IPS-20b (cell line): ENCODE measurements around the gene RFLNA.

Experiments
- H3K27ac ChIP-seq: one replicate; pipeline ENCODE4 v1.5.1; 2013; ENCODE audit warnings: low read length
- H3K27me3 ChIP-seq: 2 replicates; pipeline ENCODE4 v1.6.1; 2013; ENCODE audit warnings: mild to moderate bottlenecking, low read length, inconsistent platforms; ENCODE audit not compliant: insufficient read depth
- H3K36me3 ChIP-seq: 2 replicates; pipeline ENCODE4 v1.6.1; 2013; ENCODE audit warnings: low read depth, mild to moderate bottlenecking, inconsistent platforms, low read length, moderate library complexity; ENCODE audit not compliant: insufficient read depth
- H3K4me1 ChIP-seq: 2 replicates; pipeline ENCODE4 v1.6.1; 2013; ENCODE audit warnings: mild to moderate bottlenecking, control low read depth, inconsistent platforms, low read length, moderate library complexity; ENCODE audit not compliant: insufficient read depth
- H3K4me3 ChIP-seq: 2 replicates; pipeline ENCODE4 v1.5.1; 2013; ENCODE audit warnings: mild to moderate bottlenecking, low read length, inconsistent platforms
- H3K9ac ChIP-seq: 2 replicates; pipeline ENCODE4 v1.6.1; 2013; ENCODE audit warnings: low read depth, mild to moderate bottlenecking, inconsistent platforms, low read length, moderate library complexity
- H3K9me3 ChIP-seq: 2 replicates; pipeline ENCODE4 v1.6.1; 2013; ENCODE audit warnings: mild to moderate bottlenecking, low read depth, low read length, inconsistent platforms; ENCODE audit not compliant: insufficient read depth

The RFLNA gene

GRCh38 chr12:124346425-124347168 lies 51.7 kb downstream of the RFLNA start:
- Histone ChIP-seq H3K4me1 (no peaks in the 10 kb centered on the region), H3K27me3 (no peaks in the 10 kb centered on the region), H3K9me3 (no peaks in the 10 kb centered on the region), H3K27ac (no peak overlapping the region), H3K9ac (no peak overlapping the region), H3K4me3 (no peak overlapping the region), H3K36me3 (peaks cover 81% of the 10 kb centered on the region)

- H3K9me3 ChIP-seq: no peaks in the 10 kb centered on the region
- no peak overlapping the region for H3K4me3 ChIP-seq
- no peaks in the 10 kb centered on the region for H3K4me1 ChIP-seq
- peaks cover 86% of the 10 kb centered on the region for H3K36me3 ChIP-seq
- no peak overlapping the region for H3K27ac ChIP-seq
- H3K27me3 ChIP-seq: no peaks in the 10 kb centered on the region
- no peak overlapping the region for H3K9ac ChIP-seq
Measured at GRCh38 chr12:124347335-124347734, 52.4 kb downstream of the RFLNA start.

- H3K36me3 ChIP-seq: peaks cover 87% of the 10 kb centered on the region
- H3K9me3 ChIP-seq: no peaks in the 10 kb centered on the region
- no peak overlapping the region for H3K4me3 ChIP-seq
- no peaks in the 10 kb centered on the region for H3K4me1 ChIP-seq
- no peak overlapping the region for H3K27ac ChIP-seq
- no peak overlapping the region for H3K9ac ChIP-seq
- H3K27me3 ChIP-seq: no peaks in the 10 kb centered on the region
Measured at GRCh38 chr12:124347805-124348658, 53.1 kb downstream of the RFLNA start.

GRCh38 chr12:124348659-124349380 lies 53.9 kb downstream of the RFLNA start:
- H3K36me3 ChIP-seq: peaks cover 87% of the 10 kb centered on the region
- H3K9ac ChIP-seq: no peak overlapping the region
- no peak overlapping the region for H3K4me3 ChIP-seq
- no peak overlapping the region for H3K27ac ChIP-seq
- no peaks in the 10 kb centered on the region for H3K4me1 ChIP-seq
- no peaks in the 10 kb centered on the region for H3K9me3 ChIP-seq
- H3K27me3 ChIP-seq: no peaks in the 10 kb centered on the region

GRCh38 chr12:124350491-124350890 lies 55.6 kb downstream of the RFLNA start:
- Histone ChIP-seq H3K9me3 (no peaks in the 10 kb centered on the region), H3K27me3 (no peaks in the 10 kb centered on the region), H3K36me3 (peaks cover 88% of the 10 kb centered on the region), H3K27ac (no peak overlapping the region), H3K4me3 (no peak overlapping the region), H3K4me1 (no peaks in the 10 kb centered on the region), H3K9ac (no peak overlapping the region)

- Histone ChIP-seq H3K9me3 (no peaks in the 10 kb centered on the region), H3K27ac (no peak overlapping the region), H3K4me1 (no peaks in the 10 kb centered on the region), H3K9ac (no peak overlapping the region), H3K27me3 (no peaks in the 10 kb centered on the region), H3K36me3 (peaks cover 88% of the 10 kb centered on the region), H3K4me3 (no peak overlapping the region)
Measured at GRCh38 chr12:124351422-124351821, 56.5 kb downstream of the RFLNA start.

GRCh38 chr12:124352257-124352656 lies 57.4 kb downstream of the RFLNA start:
- H3K27me3 ChIP-seq: no peaks in the 10 kb centered on the region
- no peak overlapping the region for H3K27ac ChIP-seq
- no peaks in the 10 kb centered on the region for H3K4me1 ChIP-seq
- H3K36me3 ChIP-seq: peaks cover 85% of the 10 kb centered on the region
- no peaks in the 10 kb centered on the region for H3K9me3 ChIP-seq
- H3K4me3 ChIP-seq: no peak overlapping the region
- H3K9ac ChIP-seq: no peak overlapping the region

GRCh38 chr12:124352839-124353238 lies 57.9 kb downstream of the RFLNA start:
- Histone ChIP-seq H3K4me1 (no peaks in the 10 kb centered on the region), H3K27ac (no peak overlapping the region), H3K36me3 (peaks cover 85% of the 10 kb centered on the region), H3K9ac (no peak overlapping the region), H3K27me3 (no peaks in the 10 kb centered on the region), H3K9me3 (no peaks in the 10 kb centered on the region), H3K4me3 (no peak overlapping the region)

- H3K27ac ChIP-seq: no peak overlapping the region
- no peak overlapping the region for H3K9ac ChIP-seq
- peaks cover 90% of the 10 kb centered on the region for H3K36me3 ChIP-seq
- H3K27me3 ChIP-seq: no peaks in the 10 kb centered on the region
- H3K9me3 ChIP-seq: no peaks in the 10 kb centered on the region
- H3K4me3 ChIP-seq: no peak overlapping the region
- no peaks in the 10 kb centered on the region for H3K4me1 ChIP-seq
Measured at GRCh38 chr12:124354400-124354799, 59.5 kb downstream of the RFLNA start.

GRCh38 chr12:124356221-124356620 lies 61.3 kb downstream of the RFLNA start:
- no peaks in the 10 kb centered on the region for H3K9me3 ChIP-seq
- no peak overlapping the region for H3K27ac ChIP-seq
- no peaks in the 10 kb centered on the region for H3K4me1 ChIP-seq
- H3K9ac ChIP-seq: no peak overlapping the region
- H3K4me3 ChIP-seq: no peak overlapping the region
- peaks cover 78% of the 10 kb centered on the region for H3K36me3 ChIP-seq
- H3K27me3 ChIP-seq: no peaks in the 10 kb centered on the region

GRCh38 chr12:124357616-124358015 lies 62.7 kb downstream of the RFLNA start:
- H3K9ac ChIP-seq: no peak overlapping the region
- no peak overlapping the region for H3K4me3 ChIP-seq
- no peak overlapping the region for H3K27ac ChIP-seq
- no peaks in the 10 kb centered on the region for H3K9me3 ChIP-seq
- peaks cover 71% of the 10 kb centered on the region for H3K36me3 ChIP-seq
- H3K4me1 ChIP-seq: no peaks in the 10 kb centered on the region
- no peaks in the 10 kb centered on the region for H3K27me3 ChIP-seq
